Astrocyte (in vitro differentiated cells and primary cell): ENCODE data around the gene NRBP1. TPM values are rescaled to one million over a fixed set of nuclear protein-coding genes. Genes with fewer than 3 reads are reported as not detected.

Experiments used
- DNase-seq: peaks from one replicate; pipeline ENCODE4 v3.0.0-alpha.2; 2010; ENCODE audit warnings: low read depth
- FAIRE-seq: peaks from 2 replicates; lab custom pipeline; 2011; peaks lifted over from hg19 to GRCh38; lab: Jason Lieb, UNC
- H2AFZ ChIP-seq: 2 replicates; pipeline ENCODE4 v1.6.0; 2012; ENCODE audit warnings: low read depth, low read length, inconsistent platforms
- H3K27ac ChIP-seq: 2 replicates; pipeline ENCODE4 v1.5.1; 2011; ENCODE audit warnings: low read depth, low read length, inconsistent platforms
- H3K27me3 ChIP-seq: 2 replicates; pipeline ENCODE4 v1.6.0; 2011; ENCODE audit warnings: low read length, inconsistent platforms; ENCODE audit not compliant: insufficient read depth
- H3K36me3 ChIP-seq: 2 replicates; pipeline ENCODE4 v1.5.1; 2011; ENCODE audit warnings: low read length, inconsistent platforms; ENCODE audit not compliant: insufficient read depth
- H3K4me1 ChIP-seq: 2 replicates; pipeline ENCODE4 v1.5.1; 2011; ENCODE audit warnings: low read length, inconsistent platforms; ENCODE audit not compliant: insufficient read depth
- H3K4me2 ChIP-seq: 2 replicates; pipeline ENCODE4 v1.6.0; 2012; ENCODE audit warnings: low read length, inconsistent platforms
- H3K4me3 ChIP-seq: 2 replicates; pipeline ENCODE4 v1.5.1; 2011; ENCODE audit warnings: low read depth, mild to moderate bottlenecking, low read length, inconsistent platforms; ENCODE audit not compliant: insufficient read depth
- H3K79me2 ChIP-seq: 2 replicates; pipeline ENCODE4 v1.6.0; 2012; ENCODE audit warnings: mild to moderate bottlenecking, low read length, inconsistent platforms; ENCODE audit not compliant: insufficient read depth
- H3K9ac ChIP-seq: 2 replicates; pipeline ENCODE4 v1.6.0; 2012; ENCODE audit warnings: mild to moderate bottlenecking, low read length, inconsistent platforms
- H3K9me3 ChIP-seq: 2 replicates; pipeline ENCODE4 v1.5.1; 2012; ENCODE audit warnings: low read depth, mild to moderate bottlenecking, low read length, inconsistent platforms; ENCODE audit not compliant: insufficient read depth
- H4K20me1 ChIP-seq: 2 replicates; pipeline ENCODE4 v1.6.0; 2012; ENCODE audit warnings: low read length, inconsistent platforms; ENCODE audit not compliant: insufficient read depth
- H3K27ac Mint-ChIP-seq: one replicate; pipeline ENCODE4 v1.8.0; 2021; ENCODE audit warnings: mild to moderate bottlenecking, mixed read lengths; ENCODE audit not compliant: unreplicated experiment
- H3K27me3 Mint-ChIP-seq: one replicate; pipeline ENCODE4 v1.8.0; 2021; ENCODE audit warnings: low read depth, mixed read lengths; ENCODE audit not compliant: unreplicated experiment
- H3K36me3 Mint-ChIP-seq: one replicate; pipeline ENCODE4 v1.8.0; 2021; ENCODE audit warnings: low read depth, mixed read lengths; ENCODE audit not compliant: unreplicated experiment
- H3K4me1 Mint-ChIP-seq: one replicate; pipeline ENCODE4 v1.8.0; 2021; ENCODE audit warnings: low read depth, mixed read lengths; ENCODE audit not compliant: unreplicated experiment
- H3K4me3 Mint-ChIP-seq: one replicate; pipeline ENCODE4 v1.8.0; 2021; ENCODE audit warnings: mild to moderate bottlenecking, moderate library complexity, mixed read lengths; ENCODE audit not compliant: unreplicated experiment
- H3K9me3 Mint-ChIP-seq: one replicate; pipeline ENCODE4 v1.8.0; 2021; ENCODE audit warnings: mild to moderate bottlenecking, mixed read lengths; ENCODE audit not compliant: unreplicated experiment
- CTCF ChIP-seq: IDR thresholded peaks from 2 replicates; pipeline ENCODE4 v1.5.1; 2011; ENCODE audit warnings: low read depth, mild to moderate bottlenecking, inconsistent platforms, low read length, moderate library complexity; ENCODE audit not compliant: insufficient read depth
- EZH2 ChIP-seq: IDR thresholded peaks from 2 replicates; pipeline ENCODE4 v1.6.1; 2012; ENCODE audit warnings: mild to moderate bottlenecking, low read length, inconsistent platforms; ENCODE audit not compliant: insufficient read depth
- total RNA-seq: library from RNA; stranded (reverse); gene quantifications from 2 replicates; pipeline ENCODE4 v1.2.1, GENCODE V29; 2021

The NRBP1 gene
- total RNA-seq, 1 donor from 2014 or later: 127 TPM

- DNase-seq (peak; percentile 89), FAIRE-seq (no peak)
- peak within 1 kb of the TSS; percentile 99 for H3K4me2 ChIP-seq
- peaks cover 7% of the 10 kb centered on the region for H3K4me1 Mint-ChIP-seq
- peaks cover 48% of the 10 kb centered on the region for H3K79me2 ChIP-seq
- H2AFZ ChIP-seq: peak within 1 kb of the TSS; percentile 64
- H3K9me3 Mint-ChIP-seq: no peaks in the 10 kb centered on the region
- H3K27me3 ChIP-seq: no peaks in the 10 kb centered on the region
- H3K4me3 ChIP-seq: peak within 1 kb of the TSS; percentile 83
- H3K4me3 Mint-ChIP-seq: peak within 1 kb of the TSS; percentile 91
- H3K27ac Mint-ChIP-seq: peak within 1 kb of the TSS; percentile 92
- peaks cover 15% of the 10 kb centered on the region for H3K36me3 Mint-ChIP-seq
- H3K9me3 ChIP-seq: no peaks in the 10 kb centered on the region
- peaks cover 18% of the 10 kb centered on the region for H4K20me1 ChIP-seq
- peak within 1 kb of the TSS; percentile 91 for H3K27ac ChIP-seq
- peaks cover 12% of the 10 kb centered on the region for H3K4me1 ChIP-seq
- H3K36me3 ChIP-seq: peaks cover 52% of the 10 kb centered on the region
- H3K27me3 Mint-ChIP-seq: no peaks in the 10 kb centered on the region
- H3K9ac ChIP-seq: peak within 1 kb of the TSS; percentile 97
- no peak for TF ChIP-seq CTCF
- TF ChIP-seq EZH2: no peak
Measured at GRCh38 chr2:27380626-27381545, 47.5 kb upstream of the NRBP1 start, which contains the start of gene ZNF513. TSS of gene ZNF513 (minus strand) at chr2:27380734. CDS start at chr2:27380526, 208 bp downstream.

- Mint-ChIP-seq H3K27ac (peak overlapping the region; percentile 89), H3K4me1 (peaks cover 7% of the 10 kb centered on the region), H3K36me3 (peaks cover 15% of the 10 kb centered on the region), H3K4me3 (no peak overlapping the region), H3K27me3 (no peaks in the 10 kb centered on the region), H3K9me3 (no peaks in the 10 kb centered on the region)
- FAIRE-seq (no peak), DNase-seq (no peak)
- Histone ChIP-seq H3K9ac (peak overlapping the region; percentile 97), H3K36me3 (peaks cover 49% of the 10 kb centered on the region), H4K20me1 (peaks cover 10% of the 10 kb centered on the region), H3K79me2 (peaks cover 44% of the 10 kb centered on the region), H3K27ac (peak overlapping the region; percentile 91), H3K27me3 (no peaks in the 10 kb centered on the region), H3K4me1 (peaks cover 12% of the 10 kb centered on the region), H3K4me2 (no peak overlapping the region), H2AFZ (no peak overlapping the region), H3K9me3 (no peaks in the 10 kb centered on the region), H3K4me3 (no peak overlapping the region)
- TF ChIP-seq EZH2 (no peak), CTCF (no peak)
Measured at GRCh38 chr2:27381577-27382181, 46.8 kb upstream of the NRBP1 start.
